HEK293 (cell line): ENCODE measurements around the gene IQCB1.

ENCODE experiments used
- CTCF ChIA-PET: fragments of 350-600 bp; formaldehyde crosslinking; extraction: SDS; loops from one replicate; lab custom pipeline; 2021; ENCODE audit warnings: antibody characterized with exemption; lab: Yijun Ruan, JAX
- POLR2A ChIA-PET: fragments of 300-600 bp; formaldehyde crosslinking; extraction: SDS; loops from one replicate; lab custom pipeline; 2020; ENCODE audit warnings: antibody characterized with exemption, inconsistent platforms; lab: Yijun Ruan, JAX
- H3K27ac ChIP-seq: fragments of 200-500 bp; sonication (Bioruptor generic); 2 replicates; pipeline ENCODE4 v1.5.1; 2014; ENCODE audit warnings: low read depth, low read length, control low read depth, inconsistent platforms; ENCODE audit errors: extremely low read depth
- H3K36me3 ChIP-seq, 2 experiments: fragments of 200-500 bp in 1 of 2; sonication (Bioruptor generic) in 1 of 2; 1 replicate in 1 of 2; 2 replicates in 1 of 2; pipeline ENCODE4 v1.5.1; 2014 to 2017; ENCODE audit warnings: inconsistent platforms in 2 of 2, low read length in 2 of 2; ENCODE audit not compliant: control insufficient read depth in 2 of 2, insufficient read depth in 1 of 2
- H3K4me1 ChIP-seq: fragments of 200-500 bp; sonication (Bioruptor generic); 2 replicates; pipeline ENCODE4 v1.5.1; 2014; ENCODE audit warnings: mild to moderate bottlenecking, low read length, inconsistent platforms; ENCODE audit not compliant: control insufficient read depth, insufficient read depth
- H3K4me3 ChIP-seq: 2 replicates; pipeline ENCODE4 v1.5.1; 2011; ENCODE audit warnings: low read depth, mild to moderate bottlenecking, control low read depth, low read length, moderate library complexity
- H3K9me3 ChIP-seq: fragments of 200-500 bp; sonication (Bioruptor generic); 2 replicates; pipeline ENCODE4 v1.5.1; 2014; ENCODE audit warnings: low read depth, low read length, inconsistent platforms; ENCODE audit not compliant: control insufficient read depth, insufficient read depth
- AEBP2 ChIP-seq: fragments of 450-650 bp; formaldehyde crosslinking; IDR thresholded peaks from 2 replicates; pipeline ENCODE4 v1.5.1; 2016; ENCODE audit warnings: missing biosample characterization, missing genetic modification characterization, borderline replicate concordance
- GLI4 ChIP-seq: fragments of 450-650 bp; formaldehyde crosslinking; IDR thresholded peaks from 2 replicates; pipeline ENCODE4 v1.5.1; 2016; ENCODE audit warnings: missing biosample characterization, missing genetic modification characterization
- GLIS1 ChIP-seq: fragments of 450-650 bp; formaldehyde crosslinking; IDR thresholded peaks from 2 replicates; pipeline ENCODE4 v1.5.1; 2016; ENCODE audit warnings: missing biosample characterization, missing genetic modification characterization
- PATZ1 ChIP-seq: fragments of 450-650 bp; formaldehyde crosslinking; IDR thresholded peaks from 2 replicates; pipeline ENCODE4 v1.5.1; 2016; ENCODE audit warnings: missing biosample characterization, missing genetic modification characterization
- RBAK ChIP-seq: fragments of 450-650 bp; formaldehyde crosslinking; IDR thresholded peaks from 2 replicates; pipeline ENCODE4 v1.5.1; 2016; ENCODE audit warnings: missing biosample characterization, missing genetic modification characterization
- TRIM28 ChIP-seq: IDR thresholded peaks from 2 replicates; pipeline ENCODE4 v1.6.1; 2011; ENCODE audit warnings: low read length, control low read depth, borderline replicate concordance
- YY2 ChIP-seq: fragments of 450-650 bp; formaldehyde crosslinking; IDR thresholded peaks from 2 replicates; pipeline ENCODE4 v1.5.1; 2016; ENCODE audit warnings: missing biosample characterization, missing genetic modification characterization
- ZBTB17 ChIP-seq: fragments of 450-650 bp; formaldehyde crosslinking; IDR thresholded peaks from 2 replicates; pipeline ENCODE4 v1.5.1; 2016; ENCODE audit warnings: missing biosample characterization, missing genetic modification characterization
- ZNF157 ChIP-seq: fragments of 450-650 bp; formaldehyde crosslinking; IDR thresholded peaks from 2 replicates; pipeline ENCODE4 v1.5.1; 2016; ENCODE audit warnings: missing biosample characterization, missing genetic modification characterization
- ZNF174 ChIP-seq: fragments of 450-650 bp; formaldehyde crosslinking; IDR thresholded peaks from 2 replicates; pipeline ENCODE4 v1.5.0; 2017; ENCODE audit warnings: missing biosample characterization, mild to moderate bottlenecking, missing genetic modification characterization
- ZNF184 ChIP-seq: fragments of 450-650 bp; IDR thresholded peaks from 2 replicates; pipeline ENCODE4 v1.5.1; 2018; ENCODE audit warnings: missing biosample characterization, mild to moderate bottlenecking, missing genetic modification characterization
- ZNF221 ChIP-seq: fragments of 450-650 bp; formaldehyde crosslinking; IDR thresholded peaks from 2 replicates; pipeline ENCODE4 v1.5.1; 2017; ENCODE audit warnings: missing biosample characterization, missing genetic modification characterization, borderline replicate concordance
- ZNF248 ChIP-seq: fragments of 450-650 bp; formaldehyde crosslinking; IDR thresholded peaks from 2 replicates; pipeline ENCODE4 v1.5.1; 2017; ENCODE audit warnings: missing biosample characterization, missing genetic modification characterization
- ZNF510 ChIP-seq: fragments of 450-650 bp; formaldehyde crosslinking; IDR thresholded peaks from 2 replicates; pipeline ENCODE4 v1.5.1; 2018; ENCODE audit warnings: mild to moderate bottlenecking, missing genetic modification characterization, missing biosample characterization; ENCODE audit not compliant: insufficient replicate concordance
- ZNF514 ChIP-seq: fragments of 450-650 bp; formaldehyde crosslinking; IDR thresholded peaks from 2 replicates; pipeline ENCODE4 v1.5.1; 2016; ENCODE audit warnings: missing biosample characterization, missing genetic modification characterization
- ZNF596 ChIP-seq: fragments of 450-650 bp; IDR thresholded peaks from 2 replicates; pipeline ENCODE4 v1.5.0; 2018; ENCODE audit warnings: missing biosample characterization, mild to moderate bottlenecking, missing genetic modification characterization, moderate library complexity
- ZNF600 ChIP-seq: fragments of 450-650 bp; formaldehyde crosslinking; IDR thresholded peaks from 2 replicates; pipeline ENCODE4 v1.5.1; 2016; ENCODE audit warnings: missing biosample characterization, missing genetic modification characterization
- ZNF654 ChIP-seq: fragments of 450-650 bp; formaldehyde crosslinking; IDR thresholded peaks from 2 replicates; pipeline ENCODE4 v1.5.1; 2016; ENCODE audit warnings: low read depth, missing biosample characterization, missing genetic modification characterization
- ZSCAN30 ChIP-seq: fragments of 450-650 bp; IDR thresholded peaks from 2 replicates; pipeline ENCODE4 v1.5.1; 2018; ENCODE audit warnings: missing biosample characterization, mild to moderate bottlenecking, missing genetic modification characterization, moderate library complexity
- TF ChIP-seq, protein P1 (sequence below): fragments of 450-650 bp; formaldehyde crosslinking; IDR thresholded peaks from 2 replicates; pipeline ENCODE4; 2016; ENCODE audit warnings: missing biosample characterization, missing genetic modification characterization
- TF ChIP-seq, protein P2 (sequence below): fragments of 450-650 bp; formaldehyde crosslinking; IDR thresholded peaks from 2 replicates; pipeline ENCODE4 v1.5.1; 2016; ENCODE audit warnings: missing biosample characterization, missing genetic modification characterization

Gene IQCB1

DNA sequence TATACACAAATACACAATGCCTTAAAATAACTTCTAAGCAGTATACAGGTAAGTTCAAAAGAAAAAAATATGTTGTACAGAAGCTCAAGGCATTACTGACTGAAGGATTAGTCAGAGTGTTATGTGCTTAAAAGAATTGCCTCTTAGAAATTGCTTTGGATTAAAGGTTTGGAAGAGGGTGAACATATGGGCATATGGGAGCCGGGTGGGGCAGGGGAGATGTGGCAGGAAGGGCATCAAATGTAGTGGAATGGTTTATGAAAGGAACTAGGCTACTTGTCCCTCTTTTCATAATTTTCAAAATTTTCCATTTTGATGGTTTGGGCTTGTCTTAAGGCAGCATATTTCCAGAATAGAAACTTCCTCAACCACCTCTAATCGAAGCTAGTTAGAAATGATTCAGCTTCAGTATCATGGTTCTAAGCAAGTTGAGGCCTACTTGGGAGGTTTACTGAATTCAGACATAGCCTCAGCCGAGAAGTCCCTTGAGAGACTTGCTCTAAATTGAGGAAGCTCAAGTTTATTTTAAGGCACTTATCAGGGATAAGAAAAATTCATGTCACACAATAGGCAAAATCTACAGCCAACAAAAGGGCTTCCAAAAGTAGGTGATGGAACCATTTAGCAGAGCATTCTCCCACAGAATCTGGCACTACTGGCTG, 75.2 kb downstream of the IQCB1 start:
- TF ChIP-seq GLI4 (tag by site-specific recombination) (no peak), ZNF157 (no peak), TRIM28 (no peak), ZNF510 (tag by site-specific recombination) (no peak), ZNF174 (tag by site-specific recombination) (no peak), ZNF221 (tag by site-specific recombination) (no peak)
- TF ChIP-seq, protein P1, sequence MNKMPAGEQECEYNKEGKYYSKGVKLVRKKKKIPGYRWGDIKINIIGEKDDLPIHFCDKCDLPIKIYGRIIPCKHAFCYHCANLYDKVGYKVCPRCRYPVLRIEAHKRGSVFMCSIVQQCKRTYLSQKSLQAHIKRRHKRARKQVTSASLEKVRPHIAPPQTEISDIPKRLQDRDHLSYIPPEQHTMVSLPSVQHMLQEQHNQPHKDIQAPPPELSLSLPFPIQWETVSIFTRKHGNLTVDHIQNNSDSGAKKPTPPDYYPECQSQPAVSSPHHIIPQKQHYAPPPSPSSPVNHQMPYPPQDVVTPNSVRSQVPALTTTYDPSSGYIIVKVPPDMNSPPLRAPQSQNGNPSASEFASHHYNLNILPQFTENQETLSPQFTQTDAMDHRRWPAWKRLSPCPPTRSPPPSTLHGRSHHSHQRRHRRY (tag by site-specific recombination): no peak
- H3K36me3 ChIP-seq: no peaks in the 10 kb centered on the region
- ChIA-PET POLR2A (no interaction called here), CTCF (no interaction called here)
- no peaks in the 10 kb centered on the region for H3K9me3 ChIP-seq
- no peak overlapping the region for H3K4me3 ChIP-seq
- H3K4me1 ChIP-seq: no peaks in the 10 kb centered on the region
- no peak overlapping the region for H3K27ac ChIP-seq

DNA sequence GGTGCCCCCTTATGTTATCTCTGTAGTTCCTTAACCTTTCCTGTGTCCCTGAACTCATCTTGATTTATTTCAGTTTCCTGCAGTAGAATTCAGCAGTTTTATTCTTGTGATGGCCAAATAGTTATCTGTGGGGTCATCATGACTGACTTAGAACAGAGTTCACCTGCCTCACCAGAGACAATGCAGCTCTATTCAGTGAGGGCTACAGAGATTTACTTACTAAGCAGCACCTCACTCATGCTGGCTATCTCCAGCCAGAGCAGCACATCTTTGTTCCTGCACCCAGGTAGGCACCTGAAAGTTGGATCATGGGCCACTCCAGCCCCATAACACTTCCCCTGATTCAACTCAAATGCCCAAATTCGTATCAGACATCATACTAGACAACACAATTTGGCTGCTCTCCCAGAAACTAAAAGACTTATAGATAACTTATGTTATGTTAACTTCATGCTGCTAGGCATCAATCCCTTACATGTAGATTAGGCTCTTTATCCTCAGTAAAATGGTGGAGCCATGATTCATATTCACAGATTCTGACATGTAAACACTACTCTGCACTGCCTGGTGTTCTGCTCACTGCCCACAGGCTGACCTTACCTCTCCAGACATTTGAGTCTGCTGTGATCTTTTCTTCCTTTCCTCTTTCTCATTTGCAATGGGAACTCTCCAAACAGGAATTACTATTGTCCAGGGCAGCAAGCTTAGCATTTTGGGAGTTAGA, 76.0 kb downstream of the IQCB1 start:
- no peaks in the 10 kb centered on the region for H3K36me3 ChIP-seq
- no peak overlapping the region for H3K4me3 ChIP-seq
- POLR2A ChIA-PET: no interaction called here
- no peaks in the 10 kb centered on the region for H3K4me1 ChIP-seq
- no peaks in the 10 kb centered on the region for H3K9me3 ChIP-seq
- no peak overlapping the region for H3K27ac ChIP-seq
- TF ChIP-seq GLIS1 (tag by site-specific recombination) (no peak), ZBTB17 (tag by site-specific recombination) (no peak), ZNF514 (tag by site-specific recombination) (no peak), RBAK (tag by site-specific recombination) (no peak), ZNF184 (no peak), ZSCAN30 (tag by site-specific recombination) (no peak), ZNF248 (tag by site-specific recombination) (no peak), ZNF600 (tag by site-specific recombination) (no peak), ZNF596 (no peak), ZNF654 (tag by site-specific recombination) (no peak), AEBP2 (tag by site-specific recombination) (no peak), YY2 (no peak), PATZ1 (no peak)
- TF ChIP-seq, protein P2, sequence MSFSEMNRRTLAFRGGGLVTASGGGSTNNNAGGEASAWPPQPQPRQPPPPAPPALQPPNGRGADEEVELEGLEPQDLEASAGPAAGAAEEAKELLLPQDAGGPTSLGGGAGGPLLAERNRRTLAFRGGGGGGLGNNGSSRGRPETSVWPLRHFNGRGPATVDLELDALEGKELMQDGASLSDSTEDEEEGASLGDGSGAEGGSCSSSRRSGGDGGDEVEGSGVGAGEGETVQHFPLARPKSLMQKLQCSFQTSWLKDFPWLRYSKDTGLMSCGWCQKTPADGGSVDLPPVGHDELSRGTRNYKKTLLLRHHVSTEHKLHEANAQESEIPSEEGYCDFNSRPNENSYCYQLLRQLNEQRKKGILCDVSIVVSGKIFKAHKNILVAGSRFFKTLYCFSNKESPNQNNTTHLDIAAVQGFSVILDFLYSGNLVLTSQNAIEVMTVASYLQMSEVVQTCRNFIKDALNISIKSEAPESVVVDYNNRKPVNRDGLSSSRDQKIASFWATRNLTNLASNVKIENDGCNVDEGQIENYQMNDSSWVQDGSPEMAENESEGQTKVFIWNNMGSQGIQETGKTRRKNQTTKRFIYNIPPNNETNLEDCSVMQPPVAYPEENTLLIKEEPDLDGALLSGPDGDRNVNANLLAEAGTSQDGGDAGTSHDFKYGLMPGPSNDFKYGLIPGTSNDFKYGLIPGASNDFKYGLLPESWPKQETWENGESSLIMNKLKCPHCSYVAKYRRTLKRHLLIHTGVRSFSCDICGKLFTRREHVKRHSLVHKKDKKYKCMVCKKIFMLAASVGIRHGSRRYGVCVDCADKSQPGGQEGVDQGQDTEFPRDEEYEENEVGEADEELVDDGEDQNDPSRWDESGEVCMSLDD: no peak
- CTCF ChIA-PET: no interaction called here
